ENCODE measurements around the gene C10orf71.

DNA sequence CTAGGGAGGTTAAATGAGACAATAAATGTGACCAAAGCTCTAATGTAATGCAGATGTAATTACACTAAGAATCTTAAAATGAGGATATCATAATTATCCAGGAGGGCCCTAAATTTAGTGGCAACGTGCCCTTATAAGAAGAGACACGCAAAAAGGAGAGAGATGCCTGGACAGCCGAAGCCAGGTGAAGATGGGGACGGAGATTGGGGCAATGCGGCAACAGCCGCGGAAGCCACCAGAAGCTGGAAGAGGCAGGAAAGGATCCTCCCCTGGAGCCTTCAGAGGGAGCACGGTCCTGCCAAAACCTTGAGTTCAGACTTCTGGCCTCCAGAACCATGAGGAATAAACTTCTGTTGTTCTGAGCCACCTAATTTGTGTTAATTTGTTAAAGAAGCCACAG is 25.3 kb upstream of the C10orf71 start:
- TF ChIP-seq TAF1 (IDR thresholded peaks at IDR 0.05; ENCODE audit: low read depth): no peak
- no peak for TF ChIP-seq EGR1 (IDR thresholded peaks at IDR 0.05)
- no peak for TF ChIP-seq CREB1 (IDR thresholded peaks at IDR 0.05; ENCODE audit: low read depth)
- no peak for TF ChIP-seq YY1 (IDR thresholded peaks at IDR 0.05; ENCODE audit: low read depth)
- TF ChIP-seq, protein P1, sequence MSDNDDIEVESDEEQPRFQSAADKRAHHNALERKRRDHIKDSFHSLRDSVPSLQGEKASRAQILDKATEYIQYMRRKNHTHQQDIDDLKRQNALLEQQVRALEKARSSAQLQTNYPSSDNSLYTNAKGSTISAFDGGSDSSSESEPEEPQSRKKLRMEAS (IDR thresholded peaks at IDR 0.05): no peak
- TF ChIP-seq, protein P2, sequence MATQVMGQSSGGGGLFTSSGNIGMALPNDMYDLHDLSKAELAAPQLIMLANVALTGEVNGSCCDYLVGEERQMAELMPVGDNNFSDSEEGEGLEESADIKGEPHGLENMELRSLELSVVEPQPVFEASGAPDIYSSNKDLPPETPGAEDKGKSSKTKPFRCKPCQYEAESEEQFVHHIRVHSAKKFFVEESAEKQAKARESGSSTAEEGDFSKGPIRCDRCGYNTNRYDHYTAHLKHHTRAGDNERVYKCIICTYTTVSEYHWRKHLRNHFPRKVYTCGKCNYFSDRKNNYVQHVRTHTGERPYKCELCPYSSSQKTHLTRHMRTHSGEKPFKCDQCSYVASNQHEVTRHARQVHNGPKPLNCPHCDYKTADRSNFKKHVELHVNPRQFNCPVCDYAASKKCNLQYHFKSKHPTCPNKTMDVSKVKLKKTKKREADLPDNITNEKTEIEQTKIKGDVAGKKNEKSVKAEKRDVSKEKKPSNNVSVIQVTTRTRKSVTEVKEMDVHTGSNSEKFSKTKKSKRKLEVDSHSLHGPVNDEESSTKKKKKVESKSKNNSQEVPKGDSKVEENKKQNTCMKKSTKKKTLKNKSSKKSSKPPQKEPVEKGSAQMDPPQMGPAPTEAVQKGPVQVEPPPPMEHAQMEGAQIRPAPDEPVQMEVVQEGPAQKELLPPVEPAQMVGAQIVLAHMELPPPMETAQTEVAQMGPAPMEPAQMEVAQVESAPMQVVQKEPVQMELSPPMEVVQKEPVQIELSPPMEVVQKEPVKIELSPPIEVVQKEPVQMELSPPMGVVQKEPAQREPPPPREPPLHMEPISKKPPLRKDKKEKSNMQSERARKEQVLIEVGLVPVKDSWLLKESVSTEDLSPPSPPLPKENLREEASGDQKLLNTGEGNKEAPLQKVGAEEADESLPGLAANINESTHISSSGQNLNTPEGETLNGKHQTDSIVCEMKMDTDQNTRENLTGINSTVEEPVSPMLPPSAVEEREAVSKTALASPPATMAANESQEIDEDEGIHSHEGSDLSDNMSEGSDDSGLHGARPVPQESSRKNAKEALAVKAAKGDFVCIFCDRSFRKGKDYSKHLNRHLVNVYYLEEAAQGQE (IDR thresholded peaks at IDR 0.05; ENCODE audit: low read depth): no peak
- no peak for TF ChIP-seq CEBPB (IDR thresholded peaks at IDR 0.05)
- no peak for TF ChIP-seq EP300 (IDR thresholded peaks at IDR 0.05; ENCODE audit: borderline replicate concordance)
- TF ChIP-seq FOXM1 (IDR thresholded peaks at IDR 0.05; ENCODE audit: borderline replicate concordance, low read depth): no peak
